Ovary (tissue), 9 donors: ENCODE results near the gene KRT82. TPM values are rescaled to one million over a fixed set of nuclear protein-coding genes. Genes with fewer than 3 reads are reported as not detected.

Experiments
- DNase-seq, 5 donors: peaks; one replicate each; pipeline ENCODE4 v3.0.0-alpha.2; 2019 to 2020
- H3K27ac ChIP-seq, 2 donors: fragments of 200-600 bp; one replicate each; pipeline versions ENCODE4 v1.5.1 to v1.8.0; 2019 to 2022
- H3K27me3 ChIP-seq: fragments of 200-600 bp; one replicate; pipeline ENCODE4 v1.8.0; 2022
- H3K36me3 ChIP-seq: fragments of 200-600 bp; sonication (generic); one replicate; pipeline ENCODE4 v1.5.1; 2019
- H3K4me1 ChIP-seq: one replicate; pipeline ENCODE4 v1.8.1; 2013; ENCODE audit warnings: mild to moderate bottlenecking, moderate library complexity; ENCODE audit not compliant: insufficient read depth
- H3K4me3 ChIP-seq: fragments of 200-600 bp; sonication (generic); one replicate; pipeline ENCODE4 v1.5.1; 2017
- H3K9me3 ChIP-seq, 2 donors: fragments of 200-600 bp in 1 of 2; sonication (generic) in 1 of 2; one replicate each; pipeline versions ENCODE4 v1.5.1 to v1.8.1; 2013 to 2019; ENCODE audit warnings: mild to moderate bottlenecking in 1 of 2, moderate library complexity in 1 of 2
- CTCF ChIP-seq, 3 donors: fragments of 450-650 bp in 2 of 3; fragments of 200-600 bp in 1 of 3; IDR thresholded peaks; one replicate each; pipeline versions ENCODE4 v1.5.1 to v1.8.0; 2016 to 2022; ENCODE audit warnings: antibody characterized with exemption in 3 of 3, mild to moderate bottlenecking in 1 of 3
- EP300 ChIP-seq: sonication (generic); formaldehyde crosslinking; IDR thresholded peaks from one replicate; pipeline ENCODE4 v1.6.1; 2017; ENCODE audit warnings: antibody characterized with exemption
- POLR2A ChIP-seq: fragments of 450-650 bp; IDR thresholded peaks from one replicate; pipeline ENCODE4 v1.6.1; 2017; ENCODE audit warnings: antibody characterized with exemption, mild to moderate bottlenecking, moderate library complexity
- WGBS, 3 donors: extraction: QIAGEN DNeasy Blood & Tissue Kit in 1 of 3; methylation state at CpG; one replicate each; pipeline versions ENCODE4 v1.1.5 to v1.1.7; 2013 to 2017; 5-methylcytosine and 5-hydroxymethylcytosine counted together
- intact Hi-C, 4 donors: fragments of 100-400 bp; cut with DNase I; formaldehyde crosslinking; loops; one replicate each; pipeline versions ENCODE4 v1.11.0 to v1.15.1; 2022 to 2023
- polyA plus RNA-seq, 2 donors: library from polyadenylated mRNA; stranded (reverse); fragments of 200-250 nt in 1 of 2; fragments of 350-450 nt in 1 of 2; fragmentation: Illumina TruSeq in 1 of 2; extraction: RNeasy Lipid Tissue Mini Kit (QIAGEN cat#74804) in 1 of 2; gene quantifications; one replicate each; pipeline ENCODE4 v1.2.3, GENCODE V29; 2013 to 2014
- total RNA-seq, 7 donors: library from RNA; depleted of rRNA in 2 of 7; stranded (reverse); fragments of >200 nt in 2 of 7; fragmentation: NEBNext Ultra II Directional in 3 of 7; extraction: Animal tissue kit (Norgen Biotek cat#: 25700) in 3 of 7; gene quantifications; one replicate each; pipeline versions ENCODE4 v1.1.0 to v1.2.4, GENCODE V29; 2016 to 2023
- donor health status: DM: no; HTN: no; CAD: no; lungs with moderate emphysema.
- donor health status: DM: no; HTN: no; CAD: no.
- donor health status: Bipolar disorder and iron deficiency.
- donor health status: DM: yes; HTN: yes; CAD: no.
- donor health status: DM: no; HTN: no; CAD: no.
- donor health status: DM: yes; HTN: yes; CAD: no.

The KRT82 gene
- total and polyA plus RNA-seq, 9 donors = not detected

GRCh38 chr12:52385226-52385702 is 20.9 kb downstream of the KRT82 start, which contains the start of gene KRT84:
TSS of gene KRT84 (minus strand) at chr12:52385652. CDS start at chr12:52385585, 67 bp downstream.
- no peaks in the 10 kb centered on the region for H3K9me3 ChIP-seq
- 94 to 96% (median 95%) methylated on average over 11 of the region's 11 CpGs for WGBS, 3 donors
- no peaks in the 10 kb centered on the region for H3K36me3 ChIP-seq
- no peaks in the 10 kb centered on the region for H3K4me1 ChIP-seq
- DNase-seq = no peak
- no peak within 1 kb of the TSS for H3K27ac ChIP-seq
- no peaks in the 10 kb centered on the region for H3K27me3 ChIP-seq
- H3K4me3 ChIP-seq = no peak within 1 kb of the TSS
- TF ChIP-seq EP300 (no peak), POLR2A (no peak), CTCF (IDR thresholded peaks at IDR 0.05) (no peak)
- intact Hi-C loops = loop anchor here in 1 of 4 donors (10.0 kb wide), 1 partner anchor 480 kb away; no protein-coding TSS in a partner anchor

GRCh38 chr12:52383331-52383730 is 22.8 kb downstream of the KRT82 start:
- intact Hi-C loops = loop anchor here in 1 of 4 donors (10.0 kb wide), 1 partner anchor 481 kb away; no protein-coding TSS in a partner anchor
- Histone ChIP-seq H3K4me1 (no peaks in the 10 kb centered on the region), H3K36me3 (no peaks in the 10 kb centered on the region), H3K9me3 (no peaks in the 10 kb centered on the region), H3K4me3 (no peak overlapping the region), H3K27ac (no peak overlapping the region), H3K27me3 (no peaks in the 10 kb centered on the region)
- 82 to 89% (median 83%) methylated on average over 3 of the region's 3 CpGs for WGBS, 3 donors
- no peak for TF ChIP-seq CTCF (IDR thresholded peaks at IDR 0.05)
- TF ChIP-seq POLR2A = no peak
- no peak for TF ChIP-seq EP300
- no peak for DNase-seq

GRCh38 chr12:52382854-52383253 is 23.3 kb downstream of the KRT82 start:
- Histone ChIP-seq H3K27me3 (no peaks in the 10 kb centered on the region), H3K4me3 (no peak overlapping the region), H3K27ac (no peak overlapping the region), H3K4me1 (no peaks in the 10 kb centered on the region), H3K36me3 (no peaks in the 10 kb centered on the region), H3K9me3 (no peaks in the 10 kb centered on the region)
- WGBS, 3 donors = 81 to 91% (median 86%) methylated on average over 2 of the region's 2 CpGs
- no peak for DNase-seq
- intact Hi-C loops = loop anchor here in 1 of 4 donors (10.0 kb wide), 1 partner anchor 482 kb away; no protein-coding TSS in a partner anchor
- TF ChIP-seq EP300 (no peak), CTCF (IDR thresholded peaks at IDR 0.05) (no peak), POLR2A (no peak)

GRCh38 chr12:52381206-52381605 is 24.9 kb downstream of the KRT82 start:
- 84 to 89% (median 86%) methylated on average over 8 of the region's 8 CpGs for WGBS, 3 donors
- Histone ChIP-seq H3K27ac (no peak overlapping the region), H3K36me3 (no peaks in the 10 kb centered on the region), H3K27me3 (no peaks in the 10 kb centered on the region), H3K4me1 (no peaks in the 10 kb centered on the region), H3K9me3 (no peaks in the 10 kb centered on the region), H3K4me3 (no peak overlapping the region)
- TF ChIP-seq EP300 = no peak
- no peak for TF ChIP-seq POLR2A
- no peak for TF ChIP-seq CTCF (IDR thresholded peaks at IDR 0.05)
- no peak for DNase-seq
- intact Hi-C loops = loop anchor here in 1 of 4 donors (10.0 kb wide), 1 partner anchor 484 kb away; no protein-coding TSS in a partner anchor
